Measurements from ENCODE around the gene CNOT10.
"Not testable (repeated sequence)": the region's sequence is repeated elsewhere in the genome, so short reads cannot be mapped to it uniquely, and the experiment has no call there.

CNOT10 gene

DNA sequence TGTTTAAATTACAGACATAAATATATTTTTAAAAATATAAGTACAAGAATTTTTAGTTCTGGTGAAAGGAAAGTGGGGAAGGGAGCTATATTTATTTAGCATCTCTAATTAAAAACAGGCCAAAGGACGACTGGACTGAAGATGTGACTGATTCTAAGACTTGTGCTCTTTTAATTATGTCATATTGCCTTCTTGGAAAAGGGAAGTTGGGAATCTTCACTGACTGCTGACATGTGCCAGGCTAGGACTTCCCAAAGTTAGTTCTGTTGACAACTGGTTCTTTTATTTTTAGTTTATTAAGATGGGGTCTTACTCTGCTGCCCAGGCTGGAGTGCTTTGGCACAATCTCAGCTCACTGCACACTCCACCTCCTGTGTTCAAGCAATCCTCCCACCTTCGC lies 13.5 kb downstream of the CNOT10 start:
- DNase-seq: no peak

DNA sequence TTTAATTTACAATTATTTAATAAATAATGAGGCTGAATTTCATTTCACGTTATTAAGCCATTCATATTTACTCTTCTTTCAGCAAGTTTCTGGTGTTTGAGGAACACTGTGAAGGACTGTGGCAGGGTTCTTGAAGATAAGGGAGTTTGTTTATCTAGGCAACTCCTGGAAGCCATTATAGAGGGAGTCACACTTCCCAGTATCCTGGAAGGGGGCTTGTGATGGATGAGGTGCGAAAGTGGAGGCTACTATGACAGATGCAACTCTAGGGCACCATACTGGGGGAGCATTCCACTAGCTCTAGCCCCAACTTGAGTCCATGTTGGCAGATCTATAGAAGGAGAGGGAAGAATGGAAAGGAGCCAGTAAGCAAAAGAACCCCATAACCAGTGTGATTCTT lies 14.4 kb downstream of the CNOT10 start:
- DNase-seq: no peak

DNA sequence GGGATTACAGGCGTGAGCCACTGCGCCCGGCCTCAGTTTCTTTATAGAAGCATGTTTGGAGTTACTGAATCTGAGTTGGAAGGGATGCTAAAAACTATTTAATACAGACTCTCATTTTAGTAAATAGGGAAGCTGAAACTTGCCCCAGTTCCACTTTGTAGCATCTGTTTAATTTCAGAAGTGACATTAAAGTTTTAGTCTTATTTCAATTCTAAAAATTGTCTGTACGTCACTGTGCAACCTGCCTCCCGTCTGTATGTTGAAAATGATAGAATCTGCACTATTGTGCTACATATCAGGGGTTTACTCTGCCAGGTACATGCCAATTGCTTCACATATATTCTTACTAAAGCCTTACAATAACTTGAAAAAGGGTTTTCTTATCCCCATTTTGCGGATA lies 15.3 kb downstream of the CNOT10 start:
- no peak for DNase-seq

DNA sequence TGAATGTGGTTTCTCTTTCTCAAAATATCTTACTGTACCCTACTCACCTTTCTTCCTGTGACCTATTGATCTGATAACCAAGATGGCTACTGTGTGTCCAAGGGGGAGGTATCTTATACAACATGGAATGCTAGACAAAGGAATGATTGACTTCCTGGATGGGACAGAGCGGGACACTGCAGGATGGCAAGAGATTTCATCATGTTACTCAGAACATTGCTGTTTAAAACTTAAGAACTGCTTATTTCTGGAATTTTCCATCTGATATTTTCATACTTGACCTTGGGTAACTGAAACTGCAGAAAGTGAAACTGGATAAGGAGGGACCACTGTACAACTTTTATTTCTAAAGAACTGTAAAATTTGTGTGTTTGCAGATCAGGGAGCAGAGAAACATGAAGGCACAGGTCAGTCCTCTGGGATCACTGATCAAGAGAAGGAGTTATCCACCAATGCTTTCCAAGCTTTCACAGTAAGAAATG lies 18.5 kb downstream of the CNOT10 start:
- no peak for DNase-seq

DNA sequence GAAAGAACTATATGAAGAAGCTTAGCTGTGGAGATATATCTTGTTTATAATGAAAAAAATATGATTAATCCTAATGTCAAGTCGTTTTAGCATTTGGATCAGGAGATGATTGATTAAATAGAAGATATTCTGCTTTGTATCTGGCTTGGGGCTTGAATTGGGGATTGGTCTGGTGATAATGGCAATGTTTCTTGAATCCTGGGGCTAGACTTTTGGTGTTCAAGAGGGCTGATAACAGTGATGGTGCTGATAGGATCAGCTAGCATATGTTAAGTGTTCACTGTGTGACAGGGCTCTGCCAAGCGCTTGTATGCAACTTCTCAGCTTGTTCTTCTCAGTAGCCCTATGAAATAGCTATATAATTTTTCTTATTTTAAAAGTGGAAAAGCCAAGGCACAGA lies 20.2 kb downstream of the CNOT10 start:
- DNase-seq: no peak

DNA sequence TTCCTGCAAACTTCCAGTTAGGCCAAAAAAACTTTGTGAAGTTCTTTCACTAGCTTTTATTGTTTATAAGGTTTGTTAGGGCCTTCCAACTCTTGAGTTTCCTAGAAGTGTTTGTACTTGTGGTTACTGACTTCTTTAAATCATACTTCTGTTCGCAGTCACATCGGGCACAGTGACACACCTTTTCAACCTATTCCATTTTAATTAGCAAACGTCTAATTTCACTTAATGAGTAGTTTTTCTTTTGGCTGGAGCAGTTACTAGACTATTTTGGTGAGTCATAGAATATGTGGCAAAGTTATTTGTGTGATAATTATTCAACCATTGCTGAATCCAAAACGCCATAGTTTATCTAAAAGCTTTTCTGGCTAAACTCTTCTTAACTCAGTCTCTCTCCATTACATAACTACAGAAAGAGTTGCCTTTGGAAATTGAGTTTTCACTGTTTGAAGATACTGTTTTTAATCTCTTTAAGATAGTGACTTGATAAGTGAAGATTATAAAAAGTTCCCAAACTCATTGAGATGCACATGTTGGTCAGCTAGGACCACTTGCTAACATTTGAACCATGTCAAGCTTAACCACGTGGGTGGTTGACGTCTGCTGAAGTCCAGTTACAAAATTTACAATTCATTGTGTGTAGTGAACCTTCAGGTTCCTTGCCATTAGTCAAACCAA lies 21.5 kb downstream of the CNOT10 start:
- no peak for DNase-seq

DNA sequence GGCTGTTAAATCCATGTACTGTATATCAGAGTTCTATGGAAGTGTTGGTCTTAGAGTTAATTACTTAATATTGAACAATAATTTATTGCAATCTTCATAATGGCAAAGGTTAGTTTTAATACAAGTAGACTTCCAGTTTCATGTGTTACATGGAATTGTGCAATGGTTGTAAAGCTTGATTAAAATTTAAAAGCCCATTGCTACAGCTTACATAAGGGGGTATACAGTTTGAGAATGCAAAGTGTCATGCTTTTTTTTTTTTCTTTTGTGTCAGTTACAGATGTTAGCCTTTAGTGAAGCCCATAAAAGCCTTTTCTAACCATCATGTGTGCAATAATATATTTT lies 22.0 kb downstream of the CNOT10 start:
- no peak for DNase-seq

DNA sequence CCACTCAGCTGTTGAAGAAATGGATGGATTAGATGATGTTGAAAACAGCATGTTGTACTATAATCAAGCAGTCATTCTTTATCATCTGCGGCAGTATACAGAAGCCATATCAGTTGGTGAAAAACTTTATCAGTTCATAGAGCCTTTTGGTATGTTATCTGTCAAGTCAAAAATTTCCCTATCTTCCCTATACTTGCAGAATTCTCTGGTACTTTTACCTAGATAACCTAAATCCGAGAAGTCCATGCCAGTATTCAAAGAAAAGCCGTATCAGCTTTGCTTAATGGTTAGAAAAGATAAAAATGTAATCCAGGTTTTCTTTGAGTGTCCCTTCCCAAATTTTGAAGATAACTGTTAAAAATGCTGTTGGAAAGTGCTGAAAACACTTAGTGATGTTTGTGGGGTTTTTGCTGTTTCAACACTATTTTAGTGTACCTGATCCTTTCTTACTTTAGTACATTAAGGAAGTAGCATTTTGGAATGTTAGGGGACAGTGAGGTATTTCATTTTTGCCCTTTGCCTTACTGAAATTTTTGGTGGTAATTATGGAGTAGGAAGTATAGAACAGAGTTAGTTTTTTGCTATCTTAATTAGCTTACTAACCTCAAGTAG lies 23.8 kb downstream of the CNOT10 start:
- no peak for DNase-seq

DNA sequence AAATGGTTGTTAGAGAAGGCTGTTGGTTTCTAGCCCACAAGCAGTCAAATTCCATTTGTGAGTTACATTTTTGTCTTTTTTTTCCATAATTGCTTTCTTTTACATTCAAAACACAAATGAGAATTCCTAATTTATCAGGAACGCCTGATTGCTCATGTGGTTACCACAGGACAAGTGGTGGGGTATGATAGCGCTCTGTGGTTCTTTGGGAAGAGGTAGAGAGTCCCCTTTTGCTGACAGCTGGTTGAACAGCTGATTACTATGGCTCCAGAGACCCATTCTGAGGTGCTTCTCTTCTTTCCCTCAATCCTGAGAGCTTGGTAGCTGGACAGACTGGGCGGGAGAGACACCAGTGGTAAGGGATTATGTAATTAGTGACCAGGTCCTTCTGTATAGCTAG lies 24.4 kb downstream of the CNOT10 start:
- DNase-seq: no peak

DNA sequence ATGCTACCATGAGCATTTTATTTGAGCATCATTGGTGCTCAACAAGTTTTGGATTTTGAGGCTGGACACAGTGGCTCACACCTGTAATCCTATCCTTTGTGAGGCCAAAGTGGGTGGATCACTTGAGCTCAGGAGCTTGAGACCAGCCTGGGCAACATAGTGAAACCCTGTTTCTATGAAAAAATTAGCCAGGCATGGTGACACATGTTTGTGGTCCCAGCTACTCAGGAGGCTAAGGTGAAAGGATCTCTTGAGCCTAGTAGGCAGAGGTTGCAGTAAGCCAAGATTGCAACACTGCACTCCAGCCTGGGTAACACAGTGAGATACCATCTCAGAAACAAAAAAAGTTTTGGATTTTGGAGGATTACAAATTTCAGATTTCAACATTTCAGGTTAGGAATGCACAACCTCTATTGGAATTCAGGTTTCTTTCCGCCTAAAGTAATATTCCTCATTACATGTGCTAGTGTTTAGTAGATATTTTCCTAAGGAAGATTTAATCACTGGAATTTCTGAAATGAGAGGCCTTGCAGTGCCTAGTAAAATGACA lies 27.6 kb downstream of the CNOT10 start:
- DNase-seq: no peak

DNA sequence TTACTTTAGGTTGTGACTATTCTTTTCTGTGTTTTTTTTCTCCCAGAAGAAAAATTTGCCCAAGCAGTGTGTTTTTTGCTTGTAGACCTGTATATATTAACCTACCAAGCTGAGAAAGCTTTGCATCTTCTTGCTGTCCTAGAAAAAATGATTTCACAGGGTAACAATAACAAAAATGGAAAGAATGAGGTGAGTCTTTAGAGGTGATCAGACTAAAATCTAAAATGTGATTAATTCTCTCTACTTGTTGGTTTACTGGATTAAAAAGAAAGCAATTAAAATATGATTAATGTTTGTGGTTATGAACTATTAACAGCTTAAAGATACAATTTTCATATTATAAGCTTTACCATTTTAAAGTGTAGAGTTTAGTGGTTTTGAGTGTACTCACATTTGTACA lies 28.2 kb downstream of the CNOT10 start:
- no peak for DNase-seq

DNA sequence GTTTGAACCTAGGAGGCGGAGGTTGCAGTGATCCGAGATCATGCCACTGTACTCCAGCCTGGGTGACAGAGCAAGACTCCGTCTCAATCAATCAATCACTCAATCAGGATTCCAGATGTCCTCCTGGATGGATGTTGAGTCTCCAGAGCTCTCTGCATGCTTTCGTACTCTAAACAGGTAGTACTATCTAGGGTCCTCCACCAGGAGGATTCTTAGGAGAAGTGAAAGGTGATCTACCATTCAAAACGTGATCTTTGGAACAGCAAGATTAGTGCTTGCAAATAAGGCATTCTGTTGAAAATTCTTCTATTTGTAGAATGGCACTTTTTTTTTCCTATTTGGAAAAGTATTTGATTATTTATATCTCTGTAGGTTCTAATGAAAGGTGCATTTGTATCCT lies 34.3 kb downstream of the CNOT10 start:
- no peak for DNase-seq

DNA sequence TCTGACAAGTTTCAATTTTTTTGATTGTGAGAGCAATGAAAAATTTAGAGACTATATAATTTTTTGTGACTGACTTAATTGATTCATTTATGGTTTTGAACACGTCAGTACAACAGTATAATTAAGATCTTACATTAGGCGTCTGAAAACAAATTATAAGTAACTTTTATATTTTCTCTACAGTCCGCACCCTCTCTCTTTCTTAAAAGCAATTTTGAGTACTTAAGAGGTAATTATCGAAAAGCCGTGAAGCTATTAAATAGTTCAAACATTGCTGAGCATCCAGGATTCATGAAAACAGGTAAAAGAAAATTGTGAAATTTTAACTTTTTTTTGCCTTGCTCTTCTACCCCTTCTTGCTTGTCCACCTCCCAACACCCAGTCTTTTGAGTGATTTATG lies 34.9 kb downstream of the CNOT10 start:
- no peak for DNase-seq

DNA sequence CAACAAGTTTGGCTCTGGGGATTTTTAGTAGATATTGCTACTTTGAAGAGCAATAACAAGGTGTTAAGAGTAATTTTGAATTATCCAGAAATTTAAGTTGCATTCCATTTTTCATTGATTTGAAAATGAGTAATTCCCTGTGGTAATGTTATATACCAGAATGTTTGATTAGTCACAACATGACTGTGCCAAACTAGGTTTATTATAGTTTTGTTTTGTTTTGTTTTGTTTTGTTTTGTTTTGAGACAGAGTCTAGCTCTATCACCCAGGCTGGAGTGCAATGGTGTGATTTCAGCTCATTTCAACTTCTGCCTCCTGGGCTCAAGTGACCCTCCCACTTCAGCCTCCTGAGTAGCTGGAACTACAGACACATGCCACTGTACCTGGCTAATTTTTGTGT lies 40.7 kb downstream of the CNOT10 start:
- no peak for DNase-seq

DNA sequence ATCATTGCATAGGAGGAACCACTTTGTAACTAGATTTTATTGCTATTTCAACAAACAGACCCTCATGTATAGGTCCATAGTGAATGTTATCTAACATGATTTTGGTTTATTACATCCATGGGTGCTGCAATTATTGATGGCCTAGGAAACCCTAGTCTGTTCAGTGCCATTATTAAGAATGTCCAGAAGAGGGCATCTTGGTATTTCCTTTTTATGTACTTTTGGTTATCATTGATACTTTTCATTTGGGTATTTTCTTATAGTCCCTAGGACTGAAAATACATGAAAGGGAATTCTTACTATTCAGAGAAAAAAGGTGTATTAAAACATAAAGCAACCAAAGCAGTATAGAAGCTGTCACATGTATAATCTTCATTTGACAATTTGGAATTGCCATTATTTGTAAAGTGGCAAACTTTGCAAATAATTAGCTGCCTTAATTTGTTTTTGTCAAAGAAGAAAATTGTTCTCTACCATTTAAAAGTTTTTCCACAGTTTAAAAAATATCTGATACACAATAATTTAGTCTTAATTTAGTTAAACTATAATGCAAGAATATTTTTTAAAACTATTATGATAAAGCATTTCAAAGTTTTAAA lies 48.7 kb downstream of the CNOT10 start:
- no peak for DNase-seq

DNA sequence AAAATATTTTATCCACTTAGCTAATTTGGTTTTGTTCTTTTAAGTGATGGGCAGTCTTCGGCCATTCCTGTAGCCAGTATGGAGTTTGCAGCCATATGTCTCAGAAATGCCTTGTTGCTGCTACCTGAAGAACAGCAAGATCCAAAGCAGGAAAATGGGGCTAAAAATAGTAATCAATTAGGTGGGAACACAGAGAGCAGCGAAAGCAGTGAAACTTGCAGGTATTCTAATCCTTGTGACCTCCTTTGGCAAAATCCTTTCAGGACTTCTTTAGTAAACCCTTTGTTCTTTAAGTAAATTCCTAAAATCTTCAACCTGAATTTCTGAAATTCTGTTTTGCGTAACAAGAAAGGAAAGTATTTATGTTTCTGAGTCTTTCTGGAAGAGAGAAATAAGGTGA lies 49.8 kb downstream of the CNOT10 start:
- no peak for DNase-seq

DNA sequence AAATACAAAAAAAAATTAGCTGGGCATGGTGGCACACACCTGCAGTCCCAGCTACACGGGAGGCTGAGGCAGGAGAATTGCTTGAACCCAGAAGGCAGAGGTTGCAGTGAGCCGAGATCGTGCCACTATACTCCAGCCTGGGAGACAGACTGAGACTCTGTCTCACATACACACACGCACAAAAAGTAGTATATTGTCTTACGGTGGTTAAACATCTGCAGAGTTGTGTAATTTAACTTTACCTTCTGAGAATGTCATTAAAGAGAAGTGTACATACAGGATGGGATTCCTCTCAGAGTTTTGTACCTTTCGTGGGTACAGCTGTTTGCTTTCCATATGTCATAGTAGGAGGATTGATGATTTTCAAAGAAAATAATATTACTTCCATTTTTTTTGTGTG lies 58.5 kb downstream of the CNOT10 start:
- not testable (repeated sequence) for DNase-seq

DNA sequence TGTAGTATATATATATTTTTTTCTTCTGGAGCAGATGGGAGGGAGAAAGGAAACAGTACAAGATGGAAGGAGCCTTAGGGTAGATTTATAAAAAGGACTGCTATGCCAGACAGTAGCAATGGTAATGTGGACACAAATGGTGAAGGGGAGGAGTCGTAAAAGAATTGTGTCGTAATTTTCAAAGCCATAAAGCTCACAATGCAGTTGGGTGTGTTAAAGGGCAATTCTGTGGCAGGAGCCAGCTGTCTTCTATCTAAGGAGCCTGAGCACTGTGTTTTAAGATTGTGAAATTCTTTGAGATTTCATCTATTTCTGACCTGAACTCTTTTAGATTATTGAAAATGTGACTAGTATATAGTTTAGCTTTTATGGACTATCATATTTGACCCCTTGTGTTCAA lies 58.9 kb downstream of the CNOT10 start:
- no peak for DNase-seq

DNA sequence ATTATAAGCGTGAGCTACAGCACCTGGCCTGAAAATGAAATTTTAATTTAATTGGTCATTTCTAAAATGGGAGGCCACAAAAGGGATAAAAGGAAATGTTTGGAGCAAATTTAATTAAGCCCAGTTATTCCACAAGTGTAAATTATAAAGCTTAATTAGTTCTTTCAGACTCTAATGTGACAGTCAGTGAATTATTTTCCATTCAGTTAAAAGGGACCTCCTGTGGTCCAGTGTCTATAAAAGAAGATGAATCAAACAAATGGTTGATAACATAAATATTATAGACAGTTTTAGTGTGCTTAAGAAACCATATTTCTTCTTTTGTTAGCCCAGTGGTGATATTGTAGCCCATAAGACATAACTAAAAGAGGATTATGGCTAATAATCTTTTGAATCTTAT lies 66.4 kb downstream of the CNOT10 start:
- no peak for DNase-seq

DNA sequence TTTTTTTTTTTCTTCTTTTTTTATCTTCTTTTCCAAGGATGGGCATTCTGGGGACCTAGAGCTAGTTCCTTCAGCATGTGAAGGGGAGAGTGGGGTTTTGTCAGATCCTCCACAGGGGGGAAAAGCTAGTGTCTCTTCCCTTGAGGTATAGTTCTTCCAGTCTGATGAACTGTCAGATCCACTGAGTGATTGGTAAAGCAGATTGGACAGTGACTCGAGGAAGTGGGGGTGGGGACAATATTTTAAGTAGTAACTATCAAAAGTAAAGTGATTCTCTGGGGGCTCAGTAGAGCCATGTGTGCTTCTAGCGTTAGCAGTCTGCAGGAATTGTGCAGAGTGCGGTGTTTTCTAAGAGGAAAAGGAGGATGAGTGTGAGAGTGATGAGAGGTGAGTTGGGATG lies 70.8 kb downstream of the CNOT10 start:
- DNase-seq: no peak

DNA sequence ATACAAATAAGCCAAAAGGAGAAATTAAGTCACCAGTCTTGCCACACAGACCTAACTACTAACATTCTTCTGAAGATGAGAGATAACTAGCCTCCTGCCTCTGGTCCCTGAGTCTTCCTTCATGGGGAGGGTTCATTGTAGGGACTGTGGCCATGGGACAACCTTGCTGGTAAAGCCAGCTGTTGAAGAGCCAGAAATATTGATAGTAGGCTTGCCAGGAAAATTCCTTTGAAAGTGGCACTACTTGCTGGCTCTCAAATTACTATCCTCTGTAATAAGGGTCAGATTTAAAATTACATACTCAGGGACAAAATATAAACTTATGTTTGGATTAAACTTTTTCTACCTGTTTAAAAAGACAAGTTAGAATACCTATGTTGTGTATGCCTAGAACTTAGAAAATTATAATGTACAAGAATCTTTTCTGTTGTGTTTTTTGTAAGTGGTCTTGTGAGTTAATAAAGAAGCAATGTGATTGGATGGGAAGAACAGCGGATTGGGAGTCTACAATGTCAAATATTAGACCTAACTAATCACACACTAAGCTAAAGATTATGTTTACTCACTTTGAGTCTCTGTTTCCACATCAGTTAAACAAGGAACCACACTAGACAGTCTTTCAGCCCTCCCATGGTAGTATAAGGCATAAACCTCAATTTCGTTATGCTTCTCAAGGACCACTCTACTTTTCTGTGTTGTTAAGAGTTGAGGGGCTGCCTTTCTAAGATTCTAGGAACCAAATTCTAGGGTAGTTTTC lies 72.8 kb downstream of the CNOT10 start:
- no peak for DNase-seq

DNA sequence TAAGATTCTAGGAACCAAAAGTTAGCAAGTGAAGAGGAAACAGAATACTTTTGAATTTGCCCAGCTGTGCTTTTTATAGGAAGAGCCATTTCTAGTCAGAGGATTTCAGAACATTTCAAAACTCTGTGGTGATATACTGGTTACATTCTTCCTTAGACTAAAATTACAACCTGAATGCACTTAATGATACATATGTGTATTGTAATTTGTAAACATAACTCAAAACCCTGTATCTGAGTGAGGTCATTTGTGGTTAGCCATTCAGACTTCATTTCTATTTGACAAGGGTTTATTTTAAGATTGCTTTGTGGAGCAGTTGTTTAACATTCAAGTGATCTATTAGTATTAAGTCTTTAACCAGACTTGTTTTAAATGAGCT lies 73.4 kb downstream of the CNOT10 start:
- no peak for DNase-seq

DNA sequence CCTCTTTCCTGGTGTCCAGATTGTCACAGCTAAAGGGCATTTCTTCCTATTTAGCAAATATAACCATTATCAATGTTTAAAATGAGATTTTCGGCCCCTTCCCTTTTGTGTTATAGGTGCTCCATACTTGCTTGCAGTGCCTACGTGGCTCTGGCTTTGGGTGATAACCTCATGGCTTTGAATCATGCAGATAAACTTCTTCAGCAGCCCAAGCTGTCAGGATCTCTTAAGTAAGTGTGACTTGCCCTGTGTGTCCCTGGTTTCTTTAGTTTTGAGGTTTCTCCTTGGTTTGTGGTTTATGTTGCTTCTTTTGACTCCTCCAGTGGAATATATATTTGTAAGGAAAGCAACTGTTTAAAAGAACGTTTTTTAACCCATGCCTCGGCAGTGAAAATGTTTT lies 74.4 kb downstream of the CNOT10 start:
- no peak for DNase-seq

DNA sequence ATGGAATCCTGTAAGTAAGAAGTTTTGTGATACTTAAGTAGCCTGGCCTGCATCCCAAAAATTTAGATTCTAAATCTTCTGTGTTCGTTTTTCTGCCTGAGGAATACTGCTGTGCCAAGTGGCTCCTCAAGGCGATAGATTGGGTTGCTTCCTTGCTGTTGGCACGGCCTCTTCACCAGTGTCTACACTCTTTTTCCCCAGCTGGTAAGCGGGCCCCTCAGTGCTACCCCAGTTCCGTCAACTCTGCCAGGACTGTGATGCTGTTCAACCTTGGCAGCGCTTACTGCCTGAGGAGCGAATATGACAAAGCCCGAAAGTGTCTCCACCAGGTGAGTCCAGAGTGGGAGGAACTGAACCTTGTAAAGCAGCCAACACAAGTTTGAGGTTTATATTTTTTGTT lies 79.5 kb downstream of the CNOT10 start:
- DNase-seq: no peak

Data from left hindlimb (tissue), 1 donor.